ENCODE data around the gene MTO1.

DNA sequence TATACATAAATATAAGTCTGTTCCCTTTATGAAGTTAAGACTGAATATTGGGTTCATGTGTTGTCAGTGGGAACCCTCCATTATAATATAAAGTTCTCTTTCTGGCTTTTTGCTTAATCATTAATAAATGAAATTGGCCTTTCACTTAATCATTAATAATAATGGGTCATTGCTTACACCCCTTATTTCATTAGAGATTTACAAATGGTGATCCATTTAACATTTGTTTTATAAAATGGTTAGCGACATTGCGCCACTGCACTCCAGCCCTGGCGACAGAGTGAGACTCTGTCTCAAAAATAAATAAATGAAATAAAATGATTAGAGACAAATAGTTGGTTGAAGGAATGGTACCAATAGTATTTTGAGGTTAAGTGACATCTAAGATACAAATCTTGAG, 48.4 kb upstream of the MTO1 start:
- no peak for TF ChIP-seq CEBPB (IDR thresholded peaks at IDR 0.05; ENCODE audit: low read depth, low read length)
- no peak for TF ChIP-seq SMC3 (IDR thresholded peaks at IDR 0.05; ENCODE audit: low read depth, low read length)
- no peak for TF ChIP-seq FOS (IDR thresholded peaks at IDR 0.05; ENCODE audit: low read depth, low read length)
- no peak for TF ChIP-seq POLR2A (IDR thresholded peaks at IDR 0.05; ENCODE audit: low read depth, low read length)
- TF ChIP-seq, protein P1, sequence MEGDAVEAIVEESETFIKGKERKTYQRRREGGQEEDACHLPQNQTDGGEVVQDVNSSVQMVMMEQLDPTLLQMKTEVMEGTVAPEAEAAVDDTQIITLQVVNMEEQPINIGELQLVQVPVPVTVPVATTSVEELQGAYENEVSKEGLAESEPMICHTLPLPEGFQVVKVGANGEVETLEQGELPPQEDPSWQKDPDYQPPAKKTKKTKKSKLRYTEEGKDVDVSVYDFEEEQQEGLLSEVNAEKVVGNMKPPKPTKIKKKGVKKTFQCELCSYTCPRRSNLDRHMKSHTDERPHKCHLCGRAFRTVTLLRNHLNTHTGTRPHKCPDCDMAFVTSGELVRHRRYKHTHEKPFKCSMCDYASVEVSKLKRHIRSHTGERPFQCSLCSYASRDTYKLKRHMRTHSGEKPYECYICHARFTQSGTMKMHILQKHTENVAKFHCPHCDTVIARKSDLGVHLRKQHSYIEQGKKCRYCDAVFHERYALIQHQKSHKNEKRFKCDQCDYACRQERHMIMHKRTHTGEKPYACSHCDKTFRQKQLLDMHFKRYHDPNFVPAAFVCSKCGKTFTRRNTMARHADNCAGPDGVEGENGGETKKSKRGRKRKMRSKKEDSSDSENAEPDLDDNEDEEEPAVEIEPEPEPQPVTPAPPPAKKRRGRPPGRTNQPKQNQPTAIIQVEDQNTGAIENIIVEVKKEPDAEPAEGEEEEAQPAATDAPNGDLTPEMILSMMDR (conservative IDR thresholded peaks at IDR 0.05; ENCODE audit: low read depth, low read length) = no peak
- TF ChIP-seq RFX5 (IDR thresholded peaks at IDR 0.05; ENCODE audit: low read depth, low read length) = no peak
- no peak for TF ChIP-seq NFE2L2 (IDR thresholded peaks at IDR 0.05; ENCODE audit: low read depth, low read length)
- TF ChIP-seq CHD1 (IDR thresholded peaks at IDR 0.05; ENCODE audit: low read depth, low read length) = no peak
- TF ChIP-seq RAD21 (IDR thresholded peaks at IDR 0.05; ENCODE audit: low read length) = no peak
- TF ChIP-seq, protein P2, sequence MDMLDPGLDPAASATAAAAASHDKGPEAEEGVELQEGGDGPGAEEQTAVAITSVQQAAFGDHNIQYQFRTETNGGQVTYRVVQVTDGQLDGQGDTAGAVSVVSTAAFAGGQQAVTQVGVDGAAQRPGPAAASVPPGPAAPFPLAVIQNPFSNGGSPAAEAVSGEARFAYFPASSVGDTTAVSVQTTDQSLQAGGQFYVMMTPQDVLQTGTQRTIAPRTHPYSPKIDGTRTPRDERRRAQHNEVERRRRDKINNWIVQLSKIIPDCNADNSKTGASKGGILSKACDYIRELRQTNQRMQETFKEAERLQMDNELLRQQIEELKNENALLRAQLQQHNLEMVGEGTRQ (IDR thresholded peaks at IDR 0.05; ENCODE audit: low read depth, low read length) = no peak
- TF ChIP-seq RCOR1 (IDR thresholded peaks at IDR 0.05; ENCODE audit: insufficient replicate concordance, low read length) = no peak
- TF ChIP-seq MXI1 (IDR thresholded peaks at IDR 0.05; ENCODE audit: borderline replicate concordance, low read depth, low read length) = no peak
- TF ChIP-seq MAFK (IDR thresholded peaks at IDR 0.05; ENCODE audit: low read depth, low read length) = no peak
- TF ChIP-seq BHLHE40 (IDR thresholded peaks at IDR 0.05; ENCODE audit: low read depth, low read length) = no peak

Measured in IMR-90 (cell line).